CD14-positive monocyte (primary cell): ENCODE data around the gene RBSN. TPM values are rescaled to one million over a fixed set of nuclear protein-coding genes. Genes with fewer than 3 reads are reported as not detected.
A peak's percentile ranks its signal among the peaks of the same experiment; 100 is the strongest.

Experiments
- DNase-seq, 3 donors: peaks; one replicate each; pipeline ENCODE4 v3.0.0-alpha.2; 2011 to 2022
- H2AFZ ChIP-seq: 2 replicates; pipeline ENCODE4 v1.6.0; 2012; ENCODE audit warnings: mild to moderate bottlenecking, low read depth, low read length, inconsistent platforms; ENCODE audit not compliant: insufficient read depth, poor library complexity, severe bottlenecking
- H3K27ac ChIP-seq, 2 donors: 1 replicate in 1 of 2; 2 replicates in 1 of 2; pipeline ENCODE4 v1.5.1; 2012 to 2013; ENCODE audit warnings: low read length in 2 of 2, control low read depth in 1 of 2, inconsistent platforms in 1 of 2, low read depth in 1 of 2, mild to moderate bottlenecking in 1 of 2
- H3K27me3 ChIP-seq, 2 donors: one replicate each; pipeline versions ENCODE4 v1.6.0 to v1.6.1; 2011 to 2013; ENCODE audit warnings: low read length in 2 of 2; ENCODE audit not compliant: control insufficient read depth in 2 of 2, insufficient read depth in 2 of 2
- H3K36me3 ChIP-seq, 2 donors: replicated peaks in 1 of 2; 1 replicate in 1 of 2; 2 replicates in 1 of 2; pipeline versions ENCODE4 v1.5.1 to v1.6.1; 2012 to 2013; ENCODE audit warnings: low read length in 2 of 2, control low read depth in 1 of 2, inconsistent platforms in 1 of 2, mild to moderate bottlenecking in 1 of 2; ENCODE audit not compliant: insufficient read depth in 2 of 2, control insufficient read depth in 1 of 2
- H3K4me1 ChIP-seq, 2 donors: 1 replicate in 1 of 2; 2 replicates in 1 of 2; pipeline versions ENCODE4 v1.5.1 to v1.6.1; 2012 to 2013; ENCODE audit warnings: low read length in 2 of 2, control low read depth in 1 of 2, inconsistent platforms in 1 of 2, mild to moderate bottlenecking in 1 of 2, moderate library complexity in 1 of 2; ENCODE audit not compliant: insufficient read depth in 2 of 2, control insufficient read depth in 1 of 2
- H3K4me2 ChIP-seq: replicated peaks from 2 replicates; pipeline ENCODE3; 2012; ENCODE audit warnings: low read length, moderate library complexity, mild to moderate bottlenecking; ENCODE audit not compliant: poor library complexity, severe bottlenecking; ENCODE audit errors: extremely low read depth
- H3K4me3 ChIP-seq, 3 experiments: fragments of 200-600 bp in 1 of 3; sonication (generic) in 1 of 3; replicated peaks in 1 of 3; 1 replicate in 2 of 3; 2 replicates in 1 of 3; pipeline ENCODE4 v1.5.1; 2011 to 2013; ENCODE audit warnings: low read length in 3 of 3, mild to moderate bottlenecking in 3 of 3, control low read depth in 2 of 3, low read depth in 2 of 3, inconsistent platforms in 1 of 3, moderate library complexity in 1 of 3
- H3K79me2 ChIP-seq: 2 replicates; pipeline ENCODE4 v1.6.0; 2012; ENCODE audit warnings: mild to moderate bottlenecking, control low read depth, inconsistent platforms, low read length, moderate library complexity; ENCODE audit not compliant: insufficient read depth
- H3K9ac ChIP-seq: 2 replicates; pipeline ENCODE4 v1.6.0; 2017; ENCODE audit warnings: low read length, mild to moderate bottlenecking; ENCODE audit not compliant: insufficient read depth, poor library complexity, severe bottlenecking
- H3K9me3 ChIP-seq, 2 donors: replicated peaks in 1 of 2; 1 replicate in 1 of 2; 2 replicates in 1 of 2; pipeline versions ENCODE4 v1.5.1 to v1.6.1; 2012 to 2013; ENCODE audit warnings: low read length in 2 of 2, control low read depth in 1 of 2; ENCODE audit not compliant: control insufficient read depth in 1 of 2, insufficient read depth in 1 of 2
- H4K20me1 ChIP-seq: 2 replicates; pipeline ENCODE4 v1.6.0; 2012; ENCODE audit warnings: mild to moderate bottlenecking, low read length, control low read depth, moderate library complexity; ENCODE audit not compliant: insufficient read depth
- H3K27ac Mint-ChIP-seq, 7 donors: one replicate each; pipeline ENCODE4 v1.8.0; 2020; ENCODE audit warnings: mild to moderate bottlenecking in 7 of 7, mixed read lengths in 7 of 7, moderate library complexity in 6 of 7, inconsistent platforms in 2 of 7
- H3K27me3 Mint-ChIP-seq, 3 donors: one replicate each; pipeline ENCODE4 v1.8.0; 2021 to 2022; ENCODE audit warnings: low read depth in 3 of 3, mild to moderate bottlenecking in 3 of 3, mixed read lengths in 3 of 3, moderate library complexity in 3 of 3, inconsistent platforms in 1 of 3
- H3K36me3 Mint-ChIP-seq, 2 donors: one replicate each; pipeline ENCODE4 v1.8.0; 2020; ENCODE audit warnings: mixed read lengths in 2 of 2, inconsistent platforms in 1 of 2, mild to moderate bottlenecking in 1 of 2
- H3K4me1 Mint-ChIP-seq: one replicate; pipeline ENCODE4 v1.8.0; 2020; ENCODE audit warnings: mild to moderate bottlenecking, mixed read lengths
- H3K4me3 Mint-ChIP-seq, 2 donors: one replicate each; pipeline ENCODE4 v1.8.0; 2020; ENCODE audit warnings: mild to moderate bottlenecking in 2 of 2, mixed read lengths in 2 of 2, moderate library complexity in 1 of 2
- H3K9me3 Mint-ChIP-seq, 7 donors: one replicate each; pipeline ENCODE4 v1.8.0; 2020 to 2022; ENCODE audit warnings: mixed read lengths in 7 of 7, mild to moderate bottlenecking in 6 of 7, moderate library complexity in 6 of 7, inconsistent platforms in 2 of 7
- WGBS: methylation state at CpG from one replicate; pipeline ENCODE4 v1.1.5; 2013; ENCODE audit warnings: missing lambda C conversion rate; ENCODE audit not compliant: insufficient coverage; 5-methylcytosine and 5-hydroxymethylcytosine counted together
- intact Hi-C, 2 donors: fragments of 100-400 bp; cut with micrococcal nuclease; formaldehyde crosslinking; loops; one replicate each; pipeline versions ENCODE4 v1.15.0 to v1.15.1; 2023
- polyA plus RNA-seq, 3 donors: library from polyadenylated mRNA; depleted of rRNA in 1 of 3; unstranded in 2 of 3; stranded (reverse) in 1 of 3; fragments of 300-500 nt in 2 of 3; fragments of >200 nt in 1 of 3; fragmentation: Illumina TruSeq in 2 of 3; gene quantifications; 1 replicate in 2 of 3; 2 replicates in 1 of 3; pipeline ENCODE4 v1.2.3, GENCODE V29; 2012 to 2021
- TF ChIP-seq, protein P1 (sequence below): fragments of 200-600 bp; IDR thresholded peaks from one replicate; pipeline ENCODE4 v1.8.0; 2022; ENCODE audit warnings: antibody characterized with exemption, mild to moderate bottlenecking

Gene RBSN
- polyA plus RNA-seq, 3 donors: 6.7 to 10.1 (median 8.1) TPM

DNA sequence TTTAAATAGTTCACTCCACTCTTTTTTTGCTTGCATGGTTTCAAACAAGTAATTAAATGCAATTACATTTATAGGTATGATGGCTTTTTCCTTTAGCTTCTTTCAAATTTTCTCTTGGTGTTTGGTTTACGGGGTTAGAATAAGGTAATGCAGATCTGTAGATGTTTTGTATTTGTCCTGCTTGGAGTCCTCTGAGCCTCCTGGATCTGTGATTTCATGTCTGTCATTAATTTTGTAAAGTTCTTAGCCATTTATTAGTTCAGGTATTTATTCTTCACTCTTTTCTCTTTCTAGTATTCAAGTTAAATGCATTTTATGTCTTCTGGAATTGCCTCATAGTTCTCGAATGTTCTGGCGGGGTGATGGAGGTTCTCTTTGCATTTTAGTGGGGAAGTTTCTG lies 32.5 kb downstream of the RBSN start:
- Histone ChIP-seq H3K4me1 (peaks cover 20 to 25% of the 10 kb centered on the region in 2 donors), H3K9ac (no peak overlapping the region), H2AFZ (no peak overlapping the region), H3K27me3 (no peaks in the 10 kb centered on the region), H3K4me2 (no peak overlapping the region), H3K27ac (no peak overlapping the region), H3K4me3 (no peak overlapping the region), H3K36me3 (peaks cover 4 to 15% of the 10 kb centered on the region in 2 donors), H3K79me2 (peaks cover 23% of the 10 kb centered on the region), H3K9me3 (no peaks in the 10 kb centered on the region), H4K20me1 (peaks cover 12% of the 10 kb centered on the region)
- no peak overlapping the region for H3K4me3 Mint-ChIP-seq
- no CpG with 5 or more reads among the region's 3 CpGs for WGBS
- peaks cover 0 to 2% (median 0%) of the 10 kb centered on the region in 3 donors for H3K27me3 Mint-ChIP-seq
- no peak overlapping the region for H3K27ac Mint-ChIP-seq
- intact Hi-C loops: loop anchor here (10.0 kb wide), 5 partner anchors 112 to 942 kb away; partner anchors contain the start of genes CCDC174 (in 1 of the 2), CHCHD4 (in 1 of the 2), NR2C2 (in 1 of the 2) and TMEM43 (in 1 of the 2)
- TF ChIP-seq, protein P1, sequence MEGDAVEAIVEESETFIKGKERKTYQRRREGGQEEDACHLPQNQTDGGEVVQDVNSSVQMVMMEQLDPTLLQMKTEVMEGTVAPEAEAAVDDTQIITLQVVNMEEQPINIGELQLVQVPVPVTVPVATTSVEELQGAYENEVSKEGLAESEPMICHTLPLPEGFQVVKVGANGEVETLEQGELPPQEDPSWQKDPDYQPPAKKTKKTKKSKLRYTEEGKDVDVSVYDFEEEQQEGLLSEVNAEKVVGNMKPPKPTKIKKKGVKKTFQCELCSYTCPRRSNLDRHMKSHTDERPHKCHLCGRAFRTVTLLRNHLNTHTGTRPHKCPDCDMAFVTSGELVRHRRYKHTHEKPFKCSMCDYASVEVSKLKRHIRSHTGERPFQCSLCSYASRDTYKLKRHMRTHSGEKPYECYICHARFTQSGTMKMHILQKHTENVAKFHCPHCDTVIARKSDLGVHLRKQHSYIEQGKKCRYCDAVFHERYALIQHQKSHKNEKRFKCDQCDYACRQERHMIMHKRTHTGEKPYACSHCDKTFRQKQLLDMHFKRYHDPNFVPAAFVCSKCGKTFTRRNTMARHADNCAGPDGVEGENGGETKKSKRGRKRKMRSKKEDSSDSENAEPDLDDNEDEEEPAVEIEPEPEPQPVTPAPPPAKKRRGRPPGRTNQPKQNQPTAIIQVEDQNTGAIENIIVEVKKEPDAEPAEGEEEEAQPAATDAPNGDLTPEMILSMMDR: no peak
- no peak for DNase-seq
- peaks cover 9 to 25% of the 10 kb centered on the region in 2 donors for H3K36me3 Mint-ChIP-seq
- H3K4me1 Mint-ChIP-seq: peaks cover 21% of the 10 kb centered on the region
- peaks cover 0 to 2% (median 0%) of the 10 kb centered on the region in 7 donors for H3K9me3 Mint-ChIP-seq

DNA sequence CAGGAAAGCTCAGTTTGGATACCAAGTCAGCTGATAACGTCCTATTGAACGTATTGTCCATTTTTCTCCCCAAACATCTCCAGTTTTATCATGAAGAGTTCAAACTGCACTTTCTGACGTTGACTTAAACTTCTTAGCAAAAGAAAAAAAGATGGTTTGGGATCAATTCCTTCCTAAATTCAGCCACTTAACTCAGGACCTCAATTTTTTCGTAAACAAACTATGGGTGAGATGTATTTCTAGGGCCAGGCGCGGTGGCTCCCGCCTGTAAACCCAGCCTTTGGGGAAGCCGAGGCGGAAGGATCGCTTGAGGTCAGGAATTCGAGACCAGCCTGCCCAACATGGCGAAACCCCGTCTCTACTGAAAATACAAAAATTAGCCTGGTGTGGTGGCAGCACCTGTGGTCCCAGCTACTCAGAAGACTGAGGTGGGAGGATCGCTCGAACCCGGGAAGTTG lies 33.4 kb downstream of the RBSN start:
- H3K27ac Mint-ChIP-seq: peak overlapping the region in 2 of 7 donors; percentile 28 to 90
- peaks cover 27% of the 10 kb centered on the region for H3K79me2 ChIP-seq
- H3K4me1 Mint-ChIP-seq: peaks cover 21% of the 10 kb centered on the region
- peak overlapping the region in 1 of 2 donors; percentile 84 for H3K27ac ChIP-seq
- no peaks in the 10 kb centered on the region for H3K9me3 ChIP-seq
- H3K27me3 Mint-ChIP-seq: peaks cover 0 to 2% (median 0%) of the 10 kb centered on the region in 3 donors
- H3K4me3 ChIP-seq: peak overlapping the region; percentile 68 to 94 (median 80)
- H3K9ac ChIP-seq: peak overlapping the region; percentile 89
- H4K20me1 ChIP-seq: peaks cover 12% of the 10 kb centered on the region
- peak overlapping the region; percentile 94 for H3K4me2 ChIP-seq
- intact Hi-C loops: loop anchor here (10.0 kb wide), 5 partner anchors 111 to 941 kb away; partner anchors contain the start of genes CCDC174 (in 1 of the 2), CHCHD4 (in 1 of the 2), NR2C2 (in 1 of the 2) and TMEM43 (in 1 of the 2)
- H3K4me1 ChIP-seq: peaks cover 20 to 25% of the 10 kb centered on the region in 2 donors
- H3K36me3 Mint-ChIP-seq: peaks cover 3 to 22% of the 10 kb centered on the region in 2 donors
- H3K27me3 ChIP-seq: no peaks in the 10 kb centered on the region
- DNase-seq: no peak
- TF ChIP-seq, protein P1: no peak
- peaks cover 0 to 7% of the 10 kb centered on the region in 2 donors for H3K36me3 ChIP-seq
- 71% methylated on average over 9 of the region's 16 CpGs for WGBS
- H3K4me3 Mint-ChIP-seq: peak overlapping the region; percentile 96 to 97
- peak overlapping the region; percentile 89 for H2AFZ ChIP-seq
- H3K9me3 Mint-ChIP-seq: peaks cover 0 to 2% (median 0%) of the 10 kb centered on the region in 7 donors
